Right lobe of liver (tissue), 6 donors: ENCODE results near the gene SYNDIG1L. TPM values are rescaled to one million over a fixed set of nuclear protein-coding genes. Genes with fewer than 3 reads are reported as not detected.
"Not testable (repeated sequence)": the region's sequence is repeated elsewhere in the genome, so short reads cannot be mapped to it uniquely, and the experiment has no call there.

Experiments used
- ATAC-seq, 4 donors: fragments of 200-7000 bp; cut with Tn5 transposase; one replicate each; pipeline ENCODE4 v1.9.1; 2020; ENCODE audit warnings: mild to moderate bottlenecking in 4 of 4, moderate library complexity in 4 of 4
- DNase-seq, 3 donors: peaks; one replicate each; pipeline ENCODE4 v3.0.0-alpha.2; 2020
- H3K27ac ChIP-seq, 3 donors: fragments of 200-600 bp; one replicate each; pipeline ENCODE4 v1.8.0; 2022
- H3K27me3 ChIP-seq, 2 donors: fragments of 200-600 bp; one replicate each; pipeline ENCODE4 v1.8.0; 2022
- H3K36me3 ChIP-seq, 4 donors: fragments of 200-600 bp; sonication (generic) in 1 of 4; one replicate each; pipeline versions ENCODE4 v1.5.1 to v1.8.0; 2017 to 2022; ENCODE audit warnings: control low read depth in 1 of 4
- H3K4me1 ChIP-seq, 4 donors: fragments of 200-600 bp; sonication (generic) in 1 of 4; one replicate each; pipeline versions ENCODE4 v1.5.1 to v1.8.0; 2017 to 2022; ENCODE audit warnings: control low read depth in 1 of 4
- H3K4me3 ChIP-seq, 3 donors: fragments of 200-600 bp; one replicate each; pipeline ENCODE4 v1.8.0; 2022
- H3K9me3 ChIP-seq, 4 donors: fragments of 200-600 bp; sonication (generic) in 1 of 4; one replicate each; pipeline versions ENCODE4 v1.5.1 to v1.8.0; 2017 to 2022; ENCODE audit warnings: control low read depth in 1 of 4
- CTCF ChIP-seq, 4 donors: fragments of 200-600 bp in 3 of 4; fragments of 450-650 bp in 1 of 4; IDR thresholded peaks; one replicate each; pipeline versions ENCODE4 v1.5.1 to v1.8.0; 2016 to 2022; ENCODE audit warnings: antibody characterized with exemption in 4 of 4, mild to moderate bottlenecking in 2 of 4
- POLR2A ChIP-seq: fragments of 450-650 bp; IDR thresholded peaks from one replicate; pipeline ENCODE4 v1.6.1; 2017; ENCODE audit warnings: antibody characterized with exemption, mild to moderate bottlenecking
- WGBS: methylation state at CpG from one replicate; pipeline ENCODE4 v1.1.6; 2018; ENCODE audit warnings: low coverage, low lambda C conversion rate; ENCODE audit not compliant: insufficient coverage; ENCODE audit errors: missing lambda C conversion rate; 5-methylcytosine and 5-hydroxymethylcytosine counted together
- intact Hi-C, 2 donors: fragments of 100-400 bp; cut with DNase I; formaldehyde crosslinking; loops; one replicate each; pipeline versions ENCODE4 v1.11.2 to v1.14.1; 2022
- total RNA-seq, 6 experiments: library from RNA; depleted of rRNA in 2 of 6; stranded (reverse); fragments of >200 nt in 2 of 6; fragmentation: NEBNext Ultra II Directional in 3 of 6; extraction: Animal tissue kit (Norgen Biotek cat#: 25700) in 3 of 6; gene quantifications; one replicate each; pipeline versions ENCODE4 v1.1.0 to v1.2.4, GENCODE V29; 2016 to 2023
- donor health status: DM: no; HTN: yes; CAD: no.
- donor health status: DM: no; HTN: no; CAD: no.
- donor health status: DM: no; HTN: no; CAD: no.
- donor health status: DM: no; HTN: yes; CAD: no.
- donor health status: DM: no; HTN: yes; CAD: no.

The SYNDIG1L gene
- total RNA-seq, 6 experiments from 2014 or later: not detected

GRCh38 chr14:74395094-74395493 is 30.9 kb downstream of the SYNDIG1L start:
- no peak for TF ChIP-seq POLR2A
- TF ChIP-seq CTCF (IDR thresholded peaks at IDR 0.05): no peak
- intact Hi-C loops: no loop called here
- no peak for DNase-seq
- no peak overlapping the region for H3K27ac ChIP-seq
- 32% methylated on average over 4 of the region's 4 CpGs for WGBS
- ATAC-seq: peak in 1 of 4 donors; percentile 33
- no peaks in the 10 kb centered on the region for H3K4me1 ChIP-seq
- H3K4me3 ChIP-seq: no peak overlapping the region
- H3K9me3 ChIP-seq: no peaks in the 10 kb centered on the region
- no peaks in the 10 kb centered on the region for H3K36me3 ChIP-seq
- no peaks in the 10 kb centered on the region for H3K27me3 ChIP-seq

DNA sequence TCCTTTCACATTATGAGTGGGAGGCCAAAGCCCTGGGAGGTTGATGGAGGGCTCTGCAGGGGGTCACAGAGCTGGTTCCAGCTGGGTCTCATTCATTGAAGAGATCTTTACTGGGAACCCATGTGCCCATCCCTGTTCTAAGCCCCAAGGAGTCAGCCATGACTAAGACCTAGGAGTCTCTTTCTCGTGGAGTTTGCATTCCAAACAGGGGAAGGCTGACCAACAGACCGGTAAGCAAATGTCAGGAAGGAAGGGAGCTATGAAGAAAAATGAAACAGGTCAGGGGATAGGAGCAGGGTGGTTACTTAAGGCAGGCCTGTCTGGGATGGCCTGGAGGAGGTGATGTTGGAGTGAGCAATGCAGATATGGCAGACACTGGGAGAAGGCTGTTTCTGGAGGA is 31.5 kb downstream of the SYNDIG1L start:
- no peaks in the 10 kb centered on the region for H3K27me3 ChIP-seq
- peak in 1 of 4 donors; percentile 19 for ATAC-seq
- DNase-seq: no peak
- H3K27ac ChIP-seq: no peak overlapping the region
- WGBS: 22% methylated on average over 2 of the region's 2 CpGs
- H3K36me3 ChIP-seq: no peaks in the 10 kb centered on the region
- no peak overlapping the region for H3K4me3 ChIP-seq
- TF ChIP-seq CTCF (IDR thresholded peaks at IDR 0.05): no peak
- no peak for TF ChIP-seq POLR2A
- no peaks in the 10 kb centered on the region for H3K9me3 ChIP-seq
- intact Hi-C loops: no loop called here
- H3K4me1 ChIP-seq: no peaks in the 10 kb centered on the region

DNA sequence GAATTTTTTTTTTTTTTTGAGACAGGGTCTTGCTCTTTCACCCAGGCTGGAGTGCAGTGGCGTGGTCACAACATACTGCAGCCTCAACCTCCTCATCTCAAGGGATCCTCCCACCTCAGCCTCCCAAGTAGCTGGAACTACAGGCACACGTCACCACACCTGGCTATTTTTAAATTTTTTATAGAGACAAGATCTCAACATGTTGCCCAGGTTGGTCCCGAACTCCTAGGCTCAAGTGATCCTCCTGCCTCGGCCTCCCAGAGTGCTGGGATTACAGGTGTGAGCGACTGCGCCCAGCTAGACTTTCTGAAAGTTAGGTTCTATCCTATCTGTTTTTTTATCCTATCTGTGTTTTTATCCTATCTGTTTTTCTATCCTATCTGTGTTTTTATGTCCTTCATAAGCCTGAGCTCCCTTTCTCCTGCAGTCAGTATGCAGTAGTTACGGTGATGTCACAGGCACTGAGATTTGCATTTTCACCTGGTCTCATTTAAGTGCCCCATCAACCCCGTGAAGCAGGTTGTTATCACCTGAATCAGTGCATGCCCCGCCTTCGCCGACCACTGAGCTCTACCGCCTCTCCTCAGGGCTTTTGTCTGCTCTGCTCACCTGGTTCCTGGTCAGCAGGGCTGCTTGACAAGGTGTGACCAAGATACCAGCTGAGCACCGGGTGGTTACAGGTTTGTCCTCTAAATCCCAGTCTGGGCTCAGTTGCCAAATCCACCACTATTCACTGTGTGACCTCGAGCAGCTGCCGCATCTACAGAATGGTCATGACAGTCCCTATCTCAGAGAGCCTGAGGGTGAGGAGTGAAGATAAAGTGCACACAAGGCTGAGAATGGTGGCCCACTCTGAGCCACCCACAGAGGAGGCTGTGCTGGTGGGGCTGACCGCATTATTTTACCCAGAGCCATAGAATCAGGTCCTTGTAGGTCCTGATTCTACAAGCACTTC is 33.1 kb downstream of the SYNDIG1L start:
- no peaks in the 10 kb centered on the region for H3K36me3 ChIP-seq
- no peak for TF ChIP-seq POLR2A
- no peak for TF ChIP-seq CTCF (IDR thresholded peaks at IDR 0.05)
- DNase-seq: no peak
- intact Hi-C loops: no loop called here
- no peak overlapping the region for H3K4me3 ChIP-seq
- 59% methylated on average over 14 of the region's 16 CpGs for WGBS
- no peak for ATAC-seq
- no peak overlapping the region for H3K27ac ChIP-seq
- no peaks in the 10 kb centered on the region for H3K9me3 ChIP-seq
- H3K4me1 ChIP-seq: no peaks in the 10 kb centered on the region
- no peaks in the 10 kb centered on the region for H3K27me3 ChIP-seq

DNA sequence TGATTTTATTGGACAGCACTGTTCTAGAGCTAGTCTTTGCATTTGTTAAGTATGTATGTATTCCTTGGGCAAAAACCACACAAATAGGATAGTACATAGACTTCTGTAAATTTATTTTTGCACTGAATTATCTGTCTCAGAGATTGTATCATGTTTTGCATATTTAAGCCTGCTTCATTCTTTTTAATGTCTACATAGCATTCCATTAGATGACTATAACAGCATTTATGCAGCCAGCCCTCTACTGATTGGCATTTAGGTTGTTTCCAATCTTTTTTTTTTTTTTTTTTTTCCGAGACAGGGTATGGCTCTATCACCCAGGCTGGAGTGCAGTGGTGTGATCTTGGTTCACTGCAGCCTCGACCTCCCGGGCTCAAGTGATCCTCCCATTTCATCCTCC is 34.5 kb downstream of the SYNDIG1L start:
- no peak for DNase-seq
- H3K27ac ChIP-seq: no peak overlapping the region
- 67% methylated on average over 1 of the region's 3 CpGs for WGBS
- H3K4me1 ChIP-seq: no peaks in the 10 kb centered on the region
- intact Hi-C loops: no loop called here
- H3K27me3 ChIP-seq: no peaks in the 10 kb centered on the region
- H3K36me3 ChIP-seq: no peaks in the 10 kb centered on the region
- no peak for TF ChIP-seq CTCF (IDR thresholded peaks at IDR 0.05)
- no peak overlapping the region for H3K4me3 ChIP-seq
- no peak for ATAC-seq
- no peaks in the 10 kb centered on the region for H3K9me3 ChIP-seq

DNA sequence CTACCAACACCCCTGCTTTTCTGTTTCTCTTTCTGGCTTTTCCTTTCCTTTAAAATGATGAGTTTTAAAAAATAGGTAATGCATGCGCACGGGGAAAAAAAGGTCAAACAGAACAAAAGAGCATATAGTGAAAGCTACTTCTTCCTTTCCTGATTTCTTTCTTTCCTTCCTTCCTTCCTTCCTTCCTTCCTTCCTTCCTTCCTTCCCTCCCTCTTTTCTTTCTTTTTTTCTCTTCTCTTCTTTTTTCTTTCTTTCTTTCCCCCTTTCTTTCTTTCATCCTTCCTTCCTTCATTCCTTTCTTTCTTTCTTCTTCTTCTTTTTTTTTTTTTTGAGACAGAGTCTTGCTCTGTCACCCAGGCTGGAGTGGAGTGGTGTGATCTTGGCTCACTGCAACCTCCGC is 35.5 kb downstream of the SYNDIG1L start:
- H3K27ac ChIP-seq, H3K4me1 ChIP-seq, intact Hi-C loops, H3K36me3 ChIP-seq, H3K9me3 ChIP-seq, ATAC-seq, DNase-seq, H3K4me3 ChIP-seq, H3K27me3 ChIP-seq: not testable (repeated sequence)
- WGBS: 71% methylated on average over 3 of the region's 3 CpGs
